ENCODE measurements around the gene PTPRJ. TPM values are rescaled to one million over a fixed set of nuclear protein-coding genes. Genes with fewer than 3 reads are reported as not detected.

PTPRJ gene
- total and polyA plus RNA-seq, 9 of the 15 experiments (the other 6 are each of a cell fraction or from before 2014, with no cell fraction given) = 0.56 to 10.7 (median 4.8) TPM

DNA sequence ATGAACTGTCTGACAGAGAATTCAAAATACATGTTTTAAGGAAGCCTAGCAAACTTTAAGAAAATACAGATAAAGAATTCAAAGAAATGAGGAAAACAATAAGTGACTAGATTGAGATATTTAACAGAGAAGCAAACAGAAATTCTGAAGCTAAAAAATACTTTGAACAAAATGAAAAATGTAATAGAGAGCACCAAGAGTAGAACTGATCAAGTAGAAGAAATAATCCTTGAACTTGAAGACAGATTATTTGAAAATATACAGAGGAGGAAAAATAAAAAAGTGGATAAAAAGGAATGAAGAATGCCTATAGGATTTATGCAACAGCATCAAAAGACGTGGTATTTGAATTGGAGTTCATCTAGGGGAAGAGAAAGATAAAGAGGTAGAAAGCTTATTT is 134.4 kb downstream of the PTPRJ start (continued):
- TF ChIP-seq THRA (IDR thresholded peaks at IDR 0.05) = no peak
- TF ChIP-seq, protein P1, sequence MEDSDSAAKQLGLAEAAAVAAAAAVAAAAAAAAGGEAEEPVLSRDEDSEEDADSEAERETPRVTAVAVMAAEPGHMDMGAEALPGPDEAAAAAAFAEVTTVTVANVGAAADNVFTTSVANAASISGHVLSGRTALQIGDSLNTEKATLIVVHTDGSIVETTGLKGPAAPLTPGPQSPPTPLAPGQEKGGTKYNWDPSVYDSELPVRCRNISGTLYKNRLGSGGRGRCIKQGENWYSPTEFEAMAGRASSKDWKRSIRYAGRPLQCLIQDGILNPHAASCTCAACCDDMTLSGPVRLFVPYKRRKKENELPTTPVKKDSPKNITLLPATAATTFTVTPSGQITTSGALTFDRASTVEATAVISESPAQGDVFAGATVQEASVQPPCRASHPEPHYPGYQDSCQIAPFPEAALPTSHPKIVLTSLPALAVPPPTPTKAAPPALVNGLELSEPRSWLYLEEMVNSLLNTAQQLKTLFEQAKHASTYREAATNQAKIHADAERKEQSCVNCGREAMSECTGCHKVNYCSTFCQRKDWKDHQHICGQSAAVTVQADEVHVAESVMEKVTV (CRISPR knock-in tag; IDR thresholded peaks at IDR 0.05) = no peak
- TF ChIP-seq, protein P2, sequence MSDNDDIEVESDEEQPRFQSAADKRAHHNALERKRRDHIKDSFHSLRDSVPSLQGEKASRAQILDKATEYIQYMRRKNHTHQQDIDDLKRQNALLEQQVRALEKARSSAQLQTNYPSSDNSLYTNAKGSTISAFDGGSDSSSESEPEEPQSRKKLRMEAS (CRISPR knock-in tag; IDR thresholded peaks at IDR 0.05) = no peak
- TF ChIP-seq, protein P3, sequence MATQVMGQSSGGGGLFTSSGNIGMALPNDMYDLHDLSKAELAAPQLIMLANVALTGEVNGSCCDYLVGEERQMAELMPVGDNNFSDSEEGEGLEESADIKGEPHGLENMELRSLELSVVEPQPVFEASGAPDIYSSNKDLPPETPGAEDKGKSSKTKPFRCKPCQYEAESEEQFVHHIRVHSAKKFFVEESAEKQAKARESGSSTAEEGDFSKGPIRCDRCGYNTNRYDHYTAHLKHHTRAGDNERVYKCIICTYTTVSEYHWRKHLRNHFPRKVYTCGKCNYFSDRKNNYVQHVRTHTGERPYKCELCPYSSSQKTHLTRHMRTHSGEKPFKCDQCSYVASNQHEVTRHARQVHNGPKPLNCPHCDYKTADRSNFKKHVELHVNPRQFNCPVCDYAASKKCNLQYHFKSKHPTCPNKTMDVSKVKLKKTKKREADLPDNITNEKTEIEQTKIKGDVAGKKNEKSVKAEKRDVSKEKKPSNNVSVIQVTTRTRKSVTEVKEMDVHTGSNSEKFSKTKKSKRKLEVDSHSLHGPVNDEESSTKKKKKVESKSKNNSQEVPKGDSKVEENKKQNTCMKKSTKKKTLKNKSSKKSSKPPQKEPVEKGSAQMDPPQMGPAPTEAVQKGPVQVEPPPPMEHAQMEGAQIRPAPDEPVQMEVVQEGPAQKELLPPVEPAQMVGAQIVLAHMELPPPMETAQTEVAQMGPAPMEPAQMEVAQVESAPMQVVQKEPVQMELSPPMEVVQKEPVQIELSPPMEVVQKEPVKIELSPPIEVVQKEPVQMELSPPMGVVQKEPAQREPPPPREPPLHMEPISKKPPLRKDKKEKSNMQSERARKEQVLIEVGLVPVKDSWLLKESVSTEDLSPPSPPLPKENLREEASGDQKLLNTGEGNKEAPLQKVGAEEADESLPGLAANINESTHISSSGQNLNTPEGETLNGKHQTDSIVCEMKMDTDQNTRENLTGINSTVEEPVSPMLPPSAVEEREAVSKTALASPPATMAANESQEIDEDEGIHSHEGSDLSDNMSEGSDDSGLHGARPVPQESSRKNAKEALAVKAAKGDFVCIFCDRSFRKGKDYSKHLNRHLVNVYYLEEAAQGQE (IDR thresholded peaks at IDR 0.05; ENCODE audit: borderline replicate concordance) = no peak
- TF ChIP-seq, protein P3 (CRISPR knock-in tag; IDR thresholded peaks at IDR 0.05; ENCODE audit: low read depth) = no peak
- TF ChIP-seq, protein P4, sequence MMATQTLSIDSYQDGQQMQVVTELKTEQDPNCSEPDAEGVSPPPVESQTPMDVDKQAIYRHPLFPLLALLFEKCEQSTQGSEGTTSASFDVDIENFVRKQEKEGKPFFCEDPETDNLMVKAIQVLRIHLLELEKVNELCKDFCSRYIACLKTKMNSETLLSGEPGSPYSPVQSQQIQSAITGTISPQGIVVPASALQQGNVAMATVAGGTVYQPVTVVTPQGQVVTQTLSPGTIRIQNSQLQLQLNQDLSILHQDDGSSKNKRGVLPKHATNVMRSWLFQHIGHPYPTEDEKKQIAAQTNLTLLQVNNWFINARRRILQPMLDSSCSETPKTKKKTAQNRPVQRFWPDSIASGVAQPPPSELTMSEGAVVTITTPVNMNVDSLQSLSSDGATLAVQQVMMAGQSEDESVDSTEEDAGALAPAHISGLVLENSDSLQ (IDR thresholded peaks at IDR 0.05) = no peak
- TF ChIP-seq DNMT1 (IDR thresholded peaks at IDR 0.05) = no peak
- TF ChIP-seq ZEB2 (IDR thresholded peaks at IDR 0.05) = 0 out of 2 replicates have a peak, but pooled peaks have one; percentile 46
- no peak for TF ChIP-seq ZNF696 (CRISPR knock-in tag; conservative IDR thresholded peaks at IDR 0.05)

Measured in K562 (cell line).